Liver (tissue), 3 donors: ENCODE results near the gene TAF8.

Experiments used
- EGR1 ChIP-seq, 2 donors: IDR thresholded peaks; 2 replicates each; pipeline ENCODE4 v1.6.1; 2016 to 2018; ENCODE audit warnings: antibody characterized with exemption in 2 of 2, low read depth in 2 of 2
- GABPA ChIP-seq, 2 donors: IDR thresholded peaks in 1 of 2; conservative IDR thresholded peaks in 1 of 2; 2 replicates each; pipeline ENCODE4 v1.6.1; 2016; ENCODE audit warnings: antibody characterized with exemption in 2 of 2, mild to moderate bottlenecking in 1 of 2, moderate library complexity in 1 of 2
- JUND ChIP-seq, 2 donors: IDR thresholded peaks; 2 replicates each; pipeline ENCODE4 v1.6.1; 2016; ENCODE audit warnings: antibody characterized with exemption in 2 of 2
- RAD21 ChIP-seq, 2 donors: IDR thresholded peaks; 2 replicates each; pipeline ENCODE4 v1.6.1; 2016; ENCODE audit warnings: antibody characterized with exemption in 2 of 2, mild to moderate bottlenecking in 2 of 2
- SP1 ChIP-seq: IDR thresholded peaks from 2 replicates; pipeline ENCODE4 v1.6.1; 2018; ENCODE audit warnings: antibody characterized with exemption, mild to moderate bottlenecking
- TAF1 ChIP-seq: conservative IDR thresholded peaks from 2 replicates; pipeline ENCODE4 v1.6.1; 2016; ENCODE audit warnings: antibody characterized with exemption, mild to moderate bottlenecking
- YY1 ChIP-seq: IDR thresholded peaks from 2 replicates; pipeline ENCODE4 v1.6.1; 2016; ENCODE audit warnings: antibody characterized with exemption, mild to moderate bottlenecking
- TF ChIP-seq, protein P1 (sequence below): fragments of 150-350 bp; IDR thresholded peaks from 2 replicates; pipeline ENCODE4 v1.5.1; 2017; ENCODE audit warnings: improper control_type of control experiment, low read depth, low read length; ENCODE audit not compliant: missing input control
- TF ChIP-seq, protein P2 (sequence below): IDR thresholded peaks from 2 replicates; pipeline ENCODE4 v1.6.1; 2016; ENCODE audit warnings: antibody characterized with exemption
- TF ChIP-seq, protein P3 (sequence below): IDR thresholded peaks from 2 replicates; pipeline ENCODE4 v1.6.1; 2016; ENCODE audit warnings: antibody characterized with exemption
- TF ChIP-seq, protein P4 (sequence below): IDR thresholded peaks from 2 replicates; pipeline ENCODE4 v1.6.1; 2016; ENCODE audit warnings: antibody characterized with exemption, mild to moderate bottlenecking
- donor health status: healthy.
- donor health status: healthy.

DNA sequence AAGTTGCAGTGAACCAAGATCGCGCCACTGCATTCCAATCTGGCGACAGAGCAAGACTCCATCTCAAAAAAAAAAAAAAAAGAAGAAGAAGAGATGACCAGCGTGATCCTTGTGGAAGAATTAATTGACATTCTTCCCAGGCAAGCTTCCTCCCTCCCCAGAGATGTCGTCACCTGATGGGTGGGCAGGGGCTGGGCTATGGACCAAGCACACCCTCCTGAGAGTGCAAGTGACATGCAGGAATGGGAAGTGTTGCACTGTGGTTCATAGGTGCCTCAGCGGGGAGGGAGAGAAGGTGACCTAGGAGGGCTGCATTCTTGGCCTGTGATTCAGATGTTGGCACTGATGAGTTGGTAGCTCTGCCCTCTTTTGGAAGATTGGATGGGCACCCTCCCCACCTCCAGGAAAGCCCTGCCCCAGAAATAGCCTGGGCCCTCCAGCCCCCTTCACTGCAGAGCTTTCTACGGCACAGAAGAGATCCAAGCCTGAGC, 37.8 kb downstream of the TAF8 start:
- TF ChIP-seq, protein P1, sequence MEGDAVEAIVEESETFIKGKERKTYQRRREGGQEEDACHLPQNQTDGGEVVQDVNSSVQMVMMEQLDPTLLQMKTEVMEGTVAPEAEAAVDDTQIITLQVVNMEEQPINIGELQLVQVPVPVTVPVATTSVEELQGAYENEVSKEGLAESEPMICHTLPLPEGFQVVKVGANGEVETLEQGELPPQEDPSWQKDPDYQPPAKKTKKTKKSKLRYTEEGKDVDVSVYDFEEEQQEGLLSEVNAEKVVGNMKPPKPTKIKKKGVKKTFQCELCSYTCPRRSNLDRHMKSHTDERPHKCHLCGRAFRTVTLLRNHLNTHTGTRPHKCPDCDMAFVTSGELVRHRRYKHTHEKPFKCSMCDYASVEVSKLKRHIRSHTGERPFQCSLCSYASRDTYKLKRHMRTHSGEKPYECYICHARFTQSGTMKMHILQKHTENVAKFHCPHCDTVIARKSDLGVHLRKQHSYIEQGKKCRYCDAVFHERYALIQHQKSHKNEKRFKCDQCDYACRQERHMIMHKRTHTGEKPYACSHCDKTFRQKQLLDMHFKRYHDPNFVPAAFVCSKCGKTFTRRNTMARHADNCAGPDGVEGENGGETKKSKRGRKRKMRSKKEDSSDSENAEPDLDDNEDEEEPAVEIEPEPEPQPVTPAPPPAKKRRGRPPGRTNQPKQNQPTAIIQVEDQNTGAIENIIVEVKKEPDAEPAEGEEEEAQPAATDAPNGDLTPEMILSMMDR, result no peak
- TF ChIP-seq GABPA (IDR thresholded peaks at IDR 0.05 in 1 of 2, conservative IDR thresholded peaks at IDR 0.05 in 1 of 2) (no peak), SP1 (no peak), RAD21 (IDR thresholded peaks at IDR 0.05) (no peak), YY1 (no peak), JUND (IDR thresholded peaks at IDR 0.05) (no peak), TAF1 (no peak), EGR1 (IDR thresholded peaks at IDR 0.05; ENCODE audit: low read depth in 2 of 2) (no peak)
- TF ChIP-seq, protein P2, sequence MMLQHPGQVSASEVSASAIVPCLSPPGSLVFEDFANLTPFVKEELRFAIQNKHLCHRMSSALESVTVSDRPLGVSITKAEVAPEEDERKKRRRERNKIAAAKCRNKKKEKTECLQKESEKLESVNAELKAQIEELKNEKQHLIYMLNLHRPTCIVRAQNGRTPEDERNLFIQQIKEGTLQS, result no peak
- TF ChIP-seq, protein P3, sequence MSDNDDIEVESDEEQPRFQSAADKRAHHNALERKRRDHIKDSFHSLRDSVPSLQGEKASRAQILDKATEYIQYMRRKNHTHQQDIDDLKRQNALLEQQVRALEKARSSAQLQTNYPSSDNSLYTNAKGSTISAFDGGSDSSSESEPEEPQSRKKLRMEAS, result no peak
- TF ChIP-seq, protein P4, sequence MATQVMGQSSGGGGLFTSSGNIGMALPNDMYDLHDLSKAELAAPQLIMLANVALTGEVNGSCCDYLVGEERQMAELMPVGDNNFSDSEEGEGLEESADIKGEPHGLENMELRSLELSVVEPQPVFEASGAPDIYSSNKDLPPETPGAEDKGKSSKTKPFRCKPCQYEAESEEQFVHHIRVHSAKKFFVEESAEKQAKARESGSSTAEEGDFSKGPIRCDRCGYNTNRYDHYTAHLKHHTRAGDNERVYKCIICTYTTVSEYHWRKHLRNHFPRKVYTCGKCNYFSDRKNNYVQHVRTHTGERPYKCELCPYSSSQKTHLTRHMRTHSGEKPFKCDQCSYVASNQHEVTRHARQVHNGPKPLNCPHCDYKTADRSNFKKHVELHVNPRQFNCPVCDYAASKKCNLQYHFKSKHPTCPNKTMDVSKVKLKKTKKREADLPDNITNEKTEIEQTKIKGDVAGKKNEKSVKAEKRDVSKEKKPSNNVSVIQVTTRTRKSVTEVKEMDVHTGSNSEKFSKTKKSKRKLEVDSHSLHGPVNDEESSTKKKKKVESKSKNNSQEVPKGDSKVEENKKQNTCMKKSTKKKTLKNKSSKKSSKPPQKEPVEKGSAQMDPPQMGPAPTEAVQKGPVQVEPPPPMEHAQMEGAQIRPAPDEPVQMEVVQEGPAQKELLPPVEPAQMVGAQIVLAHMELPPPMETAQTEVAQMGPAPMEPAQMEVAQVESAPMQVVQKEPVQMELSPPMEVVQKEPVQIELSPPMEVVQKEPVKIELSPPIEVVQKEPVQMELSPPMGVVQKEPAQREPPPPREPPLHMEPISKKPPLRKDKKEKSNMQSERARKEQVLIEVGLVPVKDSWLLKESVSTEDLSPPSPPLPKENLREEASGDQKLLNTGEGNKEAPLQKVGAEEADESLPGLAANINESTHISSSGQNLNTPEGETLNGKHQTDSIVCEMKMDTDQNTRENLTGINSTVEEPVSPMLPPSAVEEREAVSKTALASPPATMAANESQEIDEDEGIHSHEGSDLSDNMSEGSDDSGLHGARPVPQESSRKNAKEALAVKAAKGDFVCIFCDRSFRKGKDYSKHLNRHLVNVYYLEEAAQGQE, result no peak
